Measurements from ENCODE around the gene NCAPG2. TPM values are rescaled to one million over a fixed set of nuclear protein-coding genes. Genes with fewer than 3 reads are reported as not detected.

NCAPG2 gene
- total and polyA plus RNA-seq, 10 of the 15 experiments (the other 5 are each of a cell fraction or from before 2014, with no cell fraction given): 11.2 to 78.2 (median 49.2) TPM

GRCh38 chr7:158735935-158736334 lies 31.3 kb upstream of the NCAPG2 start:
- ChIA-PET POLR2A (no interaction called here), SMC1A (ENCODE audit: uncharacterized antibody, unreplicated experiment) (no interaction called here), CTCF (no interaction called here), RAD21 (ENCODE audit: unreplicated experiment) (no interaction called here)
- Histone ChIP-seq H3K4me1 (ENCODE audit: control insufficient read depth, insufficient read depth, low read length) (no peaks in the 10 kb centered on the region), H3K27me3 (replicated peaks in 1 of 2; ENCODE audit: control insufficient read depth in 2 of 2, insufficient read depth in 2 of 2, low read length in 1 of 2) (no peaks in the 10 kb centered on the region), H3K27ac (ENCODE audit: control insufficient read depth, insufficient read depth) (no peak overlapping the region), H3K79me2 (ENCODE audit: control insufficient read depth, insufficient read depth, low read length) (no peaks in the 10 kb centered on the region), H4K20me1 (ENCODE audit: control insufficient read depth, insufficient read depth) (no peaks in the 10 kb centered on the region), H2AFZ (ENCODE audit: control insufficient read depth, low read depth, low read length) (no peak overlapping the region), H3K4me3 (no peak overlapping the region), H3K9me3 (replicated peaks; ENCODE audit: control insufficient read depth, insufficient read depth, low read length) (no peaks in the 10 kb centered on the region), H3K36me3 (ENCODE audit: control insufficient read depth in 2 of 2, insufficient read depth in 2 of 2, low read length in 1 of 2) (peaks cover 6 to 24% of the 10 kb centered on the region in 2 experiments), H3K9ac (ENCODE audit: control insufficient read depth, insufficient read depth, low read length) (no peak overlapping the region), H3K4me2 (ENCODE audit: control insufficient read depth, insufficient read depth) (no peak overlapping the region)
- in situ Hi-C loops (cut with MboI): no loop called here
- FAIRE-seq (no peak), DNase-seq (ENCODE audit: low read depth, low spot score) (no peak), ATAC-seq (no peak)
- BruUV-seq (replicated peaks): no TSS peak
- intact Hi-C loops (cut with micrococcal nuclease; ENCODE audit: unreplicated experiment): no loop called here
- TF ChIP-seq IRF3 (IDR thresholded peaks at IDR 0.05): no peak
- 0 out of 2 replicates have a peak, but pooled peaks have one; percentile 34 for TF ChIP-seq POLR2A (IDR thresholded peaks at IDR 0.05; ENCODE audit: low read depth, low read length)
- WGBS (ENCODE audit: insufficient coverage, insufficient replicate concordance, low lambda C conversion rate, missing lambda C conversion rate): 94% methylated on average over 12 of the region's 12 CpGs

- Histone ChIP-seq H3K4me2 (ENCODE audit: control insufficient read depth, insufficient read depth) (no peak overlapping the region), H2AFZ (ENCODE audit: control insufficient read depth, low read depth, low read length) (no peak overlapping the region), H3K9me3 (replicated peaks; ENCODE audit: control insufficient read depth, insufficient read depth, low read length) (no peaks in the 10 kb centered on the region), H3K9ac (ENCODE audit: control insufficient read depth, insufficient read depth, low read length) (no peak overlapping the region), H3K4me3 (no peak overlapping the region), H3K36me3 (ENCODE audit: control insufficient read depth in 2 of 2, insufficient read depth in 2 of 2, low read length in 1 of 2) (peaks cover 2 to 19% of the 10 kb centered on the region in 2 experiments), H4K20me1 (ENCODE audit: control insufficient read depth, insufficient read depth) (no peaks in the 10 kb centered on the region), H3K79me2 (ENCODE audit: control insufficient read depth, insufficient read depth, low read length) (no peaks in the 10 kb centered on the region), H3K27ac (ENCODE audit: control insufficient read depth, insufficient read depth) (no peak overlapping the region), H3K4me1 (ENCODE audit: control insufficient read depth, insufficient read depth, low read length) (no peaks in the 10 kb centered on the region), H3K27me3 (replicated peaks in 1 of 2; ENCODE audit: control insufficient read depth in 2 of 2, insufficient read depth in 2 of 2, low read length in 1 of 2) (no peaks in the 10 kb centered on the region)
- SMC1A ChIA-PET (ENCODE audit: uncharacterized antibody, unreplicated experiment): interaction anchor here (1.2 kb wide), 1 partner anchor 92 kb away, joined by 4 read pairs; no protein-coding TSS in a partner anchor
- DNase-seq (ENCODE audit: low read depth, low spot score) (no peak), ATAC-seq (no peak), FAIRE-seq (no peak)
- POLR2A ChIA-PET: no interaction called here
- TF ChIP-seq BCL3 (IDR thresholded peaks at IDR 0.05; ENCODE audit: borderline replicate concordance, insufficient read depth, low read depth, low read length, poor library complexity, severe bottlenecking) (no peak), MAX (IDR thresholded peaks at IDR 0.05; ENCODE audit: low read depth, low read length) (no peak), RELB (IDR thresholded peaks at IDR 0.05; ENCODE audit: low read depth) (no peak)
- 98% methylated on average over 6 of the region's 6 CpGs for WGBS (ENCODE audit: insufficient coverage, insufficient replicate concordance, low lambda C conversion rate, missing lambda C conversion rate)
- BruUV-seq (replicated peaks): no TSS peak
- RAD21 ChIA-PET (ENCODE audit: unreplicated experiment): no interaction called here
- intact Hi-C loops (cut with micrococcal nuclease; ENCODE audit: unreplicated experiment): no loop called here
- in situ Hi-C loops (cut with MboI): no loop called here
- CTCF ChIA-PET: no interaction called here
These were observed 30.3 kb upstream of the NCAPG2 start for GRCh38 chr7:158734861-158735260.
